ENCODE results near the gene ACKR1.

The ACKR1 gene

DNA sequence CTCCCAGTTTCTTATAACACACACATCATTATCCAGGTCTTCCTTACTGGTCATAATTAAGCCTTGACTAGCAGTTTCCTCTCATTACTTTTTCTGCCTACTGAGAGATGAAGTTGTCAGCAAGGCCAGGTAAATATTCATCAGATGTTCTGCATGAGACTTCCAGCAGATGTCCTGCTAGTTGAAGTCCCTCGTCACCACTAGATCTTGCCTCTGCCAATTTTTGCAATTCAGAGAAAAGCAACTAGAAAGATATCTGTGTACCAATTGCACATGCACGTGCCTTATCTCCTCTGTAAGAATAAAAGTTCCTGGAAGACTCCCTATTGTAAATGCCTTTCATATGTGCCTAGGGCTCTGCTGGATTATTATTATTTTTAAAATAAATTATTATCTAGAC is 18.3 kb downstream of the ACKR1 start:
- DNase-seq, result no peak

DNA sequence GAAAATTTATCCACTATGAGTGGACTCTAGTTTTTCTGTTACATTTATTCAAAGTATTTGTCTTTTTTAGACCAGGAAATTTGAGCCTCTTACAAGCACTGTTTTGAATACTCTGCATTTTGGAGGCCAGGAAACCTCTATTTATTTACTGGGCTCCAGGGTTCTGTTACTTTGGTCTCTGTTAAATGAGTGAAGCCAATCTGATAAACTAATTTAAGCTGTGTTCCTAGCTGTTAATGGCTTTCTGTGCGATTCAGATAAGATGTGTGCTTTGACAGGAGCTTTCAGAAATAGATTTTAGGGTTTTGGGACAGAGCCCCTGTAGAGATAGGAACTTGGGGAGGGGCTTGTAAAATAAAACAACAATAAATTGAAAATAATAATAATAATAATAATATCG is 23.9 kb downstream of the ACKR1 start:
- DNase-seq, result no peak

DNA sequence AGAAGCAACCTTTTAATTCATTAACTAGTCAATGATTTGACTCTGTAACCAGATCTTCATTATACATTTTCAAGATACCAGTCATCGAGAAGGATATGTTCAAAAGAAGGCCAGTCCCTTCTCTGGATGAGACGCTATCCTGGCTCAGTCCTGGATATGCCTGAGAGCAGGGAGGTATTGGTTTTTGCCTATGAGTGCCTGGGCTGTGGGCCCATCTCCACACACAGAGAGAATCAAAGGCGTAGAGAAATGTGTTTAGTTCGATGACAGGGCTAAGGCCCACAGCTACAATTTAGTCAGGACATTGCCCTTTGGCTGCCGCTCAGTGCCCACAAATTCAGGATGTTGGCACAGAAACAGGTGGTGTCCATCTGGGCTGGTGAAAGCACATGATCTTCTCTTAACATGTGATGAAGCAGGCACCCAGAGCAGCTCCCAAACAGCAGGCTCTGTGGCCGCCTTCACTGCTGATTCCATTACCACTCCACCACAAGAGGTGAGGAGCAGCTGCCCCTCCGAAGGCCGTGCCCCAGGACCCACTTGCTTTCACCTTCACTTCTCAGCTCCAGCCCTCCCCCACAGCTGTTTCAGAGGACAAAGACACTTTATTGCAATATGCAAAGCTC is 24.7 kb downstream of the ACKR1 start:
- no peak for DNase-seq

DNA sequence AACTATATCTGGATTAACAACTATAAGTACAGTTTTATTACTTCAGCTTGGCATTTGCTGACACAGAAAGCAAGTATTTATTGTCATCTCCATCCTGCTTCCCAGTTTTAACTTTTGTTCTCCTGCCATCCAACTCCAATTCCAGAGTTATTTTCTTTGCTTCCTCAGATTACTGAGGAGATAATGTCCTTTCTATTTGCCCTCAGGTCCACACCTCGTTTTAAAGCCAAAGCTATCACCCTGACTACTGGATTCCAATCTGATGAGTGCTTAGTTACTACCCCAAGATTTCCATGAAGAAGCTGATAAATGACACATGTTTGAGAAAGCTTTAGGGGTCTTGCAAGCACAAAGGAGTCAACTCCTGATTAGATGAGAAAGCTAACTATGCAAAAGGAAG is 25.2 kb downstream of the ACKR1 start:
- DNase-seq, result no peak

DNA sequence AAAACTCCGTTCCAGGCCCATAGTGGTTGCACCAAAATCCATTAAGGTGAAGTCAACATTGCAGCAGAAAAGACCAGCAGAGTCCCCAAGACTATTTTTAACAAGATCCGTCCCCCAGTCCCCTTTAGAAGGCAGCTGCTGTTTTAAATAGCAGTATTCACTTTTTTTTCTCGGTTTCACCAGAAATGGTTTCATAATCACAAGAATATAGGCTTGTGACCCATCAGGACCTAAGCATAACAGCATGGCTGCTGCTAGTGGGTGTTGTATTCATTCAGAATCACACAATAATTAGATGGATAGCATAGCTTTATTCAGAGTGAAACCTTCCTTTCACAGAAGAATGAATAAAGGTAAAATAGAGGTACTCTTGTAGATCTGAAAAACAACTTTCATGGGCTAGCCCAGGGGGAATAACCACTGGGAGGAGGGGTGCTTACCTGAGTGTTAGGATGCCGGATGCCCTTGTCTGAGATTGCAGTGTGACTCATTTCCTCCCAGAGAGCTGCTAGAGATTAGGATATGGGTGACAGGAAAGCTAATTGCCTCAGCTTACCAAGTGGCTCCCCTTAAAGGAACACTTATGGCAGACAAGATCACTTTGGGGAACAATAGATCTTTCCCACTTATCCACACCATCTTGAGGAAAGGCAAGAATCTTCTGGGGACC is 35.0 kb downstream of the ACKR1 start:
- DNase-seq, result no peak

DNA sequence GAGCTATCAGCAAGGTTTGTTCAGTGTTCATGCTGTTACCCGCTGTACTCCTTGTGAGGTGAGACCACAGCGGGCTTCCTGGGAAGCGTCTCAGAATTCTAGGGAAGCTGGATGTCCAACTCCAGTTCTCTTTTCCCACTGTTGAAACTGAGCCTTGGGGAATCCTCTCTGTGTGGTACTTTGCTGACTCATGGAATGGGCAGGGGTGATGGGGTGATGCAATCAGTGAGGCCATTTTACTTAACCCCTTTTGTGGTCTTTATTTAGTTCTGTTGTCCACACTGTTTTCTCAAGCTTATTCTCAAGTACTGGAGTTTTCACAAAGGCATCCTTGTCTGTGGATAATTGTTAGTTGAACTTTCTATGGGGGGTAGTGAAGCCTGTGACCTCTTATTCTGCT is 42.6 kb downstream of the ACKR1 start:
- DNase-seq, result no peak

DNA sequence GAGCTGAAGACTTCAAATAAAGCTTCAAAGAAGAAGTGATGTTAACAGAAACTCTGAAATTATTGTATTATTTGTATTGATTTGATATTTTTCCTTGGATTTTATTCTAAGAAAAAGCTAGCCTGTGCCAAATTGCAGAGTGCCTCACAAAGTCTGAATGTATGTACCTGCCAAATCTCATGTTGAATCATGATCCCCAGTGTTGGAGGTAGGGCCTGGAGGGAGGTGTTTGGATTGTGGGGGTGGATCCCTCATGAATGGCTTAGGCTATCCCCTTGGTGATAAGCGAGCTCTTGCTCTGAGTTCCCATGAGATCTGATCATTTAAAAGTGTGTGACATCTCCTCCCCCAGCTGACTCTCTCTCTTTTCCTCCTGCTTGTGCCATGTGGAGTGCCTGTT is 43.6 kb downstream of the ACKR1 start:
- DNase-seq, result no peak

DNA sequence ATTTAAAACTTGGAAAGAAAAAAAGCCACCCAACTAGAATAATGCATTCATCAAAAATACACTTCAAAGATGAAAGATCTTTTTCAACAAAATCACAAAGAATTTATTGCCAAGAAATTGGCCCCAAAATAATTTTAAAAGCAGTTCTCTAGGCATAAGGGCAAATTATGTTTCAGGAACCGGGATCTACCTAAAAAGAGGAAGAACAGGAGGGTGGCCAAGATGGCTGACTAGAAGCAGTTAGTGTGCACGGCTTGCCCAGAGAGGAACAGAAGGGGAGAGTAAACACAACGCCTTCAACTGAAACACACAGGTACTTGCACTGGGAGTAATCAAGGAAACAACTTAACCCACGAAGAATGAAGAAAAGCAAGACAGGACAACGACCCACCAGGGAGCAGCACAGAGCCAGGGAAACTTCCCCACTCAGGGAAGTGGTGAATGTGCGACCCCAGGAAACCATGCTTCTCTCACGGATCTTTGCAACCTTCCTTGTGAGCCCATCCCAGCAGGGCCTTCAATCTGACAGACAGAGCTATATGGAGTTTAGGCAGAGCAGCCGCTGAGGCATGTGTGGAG is 46.1 kb downstream of the ACKR1 start:
- DNase-seq, result no peak

Data from DMS79 (cell line).